Right lung (tissue), 5 donors: Measurements from ENCODE around the gene MAK. TPM values are rescaled to one million over a fixed set of nuclear protein-coding genes. Genes with fewer than 3 reads are reported as not detected.
"Not testable (repeated sequence)": the region's sequence is repeated elsewhere in the genome, so short reads cannot be mapped to it uniquely, and the experiment has no call there.

Experiments
- DNase-seq, 2 donors: peaks; one replicate each; pipeline ENCODE4 v3.0.0-alpha.2; 2013
- polyA plus RNA-seq, 5 donors: library from polyadenylated mRNA; unstranded; fragments of 120-200 nt; gene quantifications; one replicate each; pipeline versions ENCODE4 v1.2.1 to v1.2.3, GENCODE V29; 2013; ENCODE audit warnings: inconsistent platforms in 1 of 5, low replicate concordance in 1 of 5; ENCODE audit not compliant: insufficient read length in 5 of 5, insufficient read depth in 1 of 5

MAK gene
- polyA plus RNA-seq, 5 donors, result 1.7 to 3.2 (median 2.7) TPM

- no peak for DNase-seq
Observed at GRCh38 chr6:10725716-10726115, 112.6 kb downstream of the MAK start.

GRCh38 chr6:10725044-10725443 lies 113.3 kb downstream of the MAK start:
- DNase-seq, result no peak

GRCh38 chr6:10723567-10723881 lies 114.8 kb downstream of the MAK start:
- no peak for DNase-seq

- peak; percentile 96 to 97 for DNase-seq
Observed at GRCh38 chr6:10722820-10723566, 115.3 kb downstream of the MAK start, which contains the start of gene TMEM14C. TSS of gene TMEM14C (plus strand) at chr6:10723070. CDS start at chr6:10724614, 1,544 bp downstream.

- DNase-seq, result no peak
Observed at GRCh38 chr6:10722570-10722819, 115.8 kb downstream of the MAK start.

GRCh38 chr6:10721850-10722569 lies 116.3 kb downstream of the MAK start:
- no peak for DNase-seq

- not testable (repeated sequence) for DNase-seq
Observed at GRCh38 chr6:10720960-10721849, 117.1 kb downstream of the MAK start.

GRCh38 chr6:10720265-10720959 lies 117.9 kb downstream of the MAK start:
- peak; percentile 32 for DNase-seq

- no peak for DNase-seq
Observed at GRCh38 chr6:10719964-10720264, 118.4 kb downstream of the MAK start.

GRCh38 chr6:10719296-10719963 lies 118.9 kb downstream of the MAK start:
- no peak for DNase-seq

GRCh38 chr6:10713962-10714361 lies 124.4 kb downstream of the MAK start:
- no peak for DNase-seq

Other genes with a start within 250 kb of the MAK start
- gene C6orf52, start 143.9 kb downstream of the MAK start, polyA plus RNA-seq, result 1 to 10 TPM; 1.7 to 5.4 (median 1.9) TPM
- gene PAK1IP1, start 143.6 kb downstream of the MAK start, polyA plus RNA-seq, result 10 to 100 TPM; 19.6 to 26.0 (median 20.9) TPM
- 100 to 1,000 TPM; 140 to 166 (median 149) TPM for gene TMEM14C, start 115.5 kb downstream of the MAK start, polyA plus RNA-seq
- 100 to 1,000 TPM in 3 of 5 donors, 10 to 100 TPM in 2; 95.7 to 137 (median 103) TPM for gene TMEM14B, start 90.7 kb downstream of the MAK start, polyA plus RNA-seq
- gene GCM2, start 43.5 kb upstream of the MAK start, polyA plus RNA-seq, result under 1 TPM in 3 of 5 donors, not detected in 2; 0.08 to 0.13 (median 0.08) TPM
- 1 to 10 TPM; 3.1 to 5.2 (median 5.1) TPM for gene SYCP2L, start 48.5 kb upstream of the MAK start, polyA plus RNA-seq
- gene ELOVL2, start 205.8 kb upstream of the MAK start, polyA plus RNA-seq, result 1 to 10 TPM; 3.4 to 6.9 (median 5.4) TPM